GM13977 (cell line): ENCODE results near the gene CFAP47.

Source experiments
- DNase-seq: peaks from one replicate; pipeline ENCODE4 v3.0.0; 2012; ENCODE audit warnings: low spot score
- CTCF ChIP-seq: IDR thresholded peaks from 2 replicates; pipeline ENCODE4 v1.5.1; 2012; ENCODE audit warnings: mild to moderate bottlenecking, control low read depth; ENCODE audit not compliant: insufficient read depth; ENCODE audit errors: extremely low read depth, missing control alignments
- in situ Hi-C: fragments of 300-500 bp; cut with MboI; formaldehyde crosslinking; loops from one replicate; pipeline ENCODE4 v1.12.0; 2022; ENCODE audit warnings: low sequenced_read_pairs, low pct_unique_long_range_greater_than_20kb, mixed read lengths, inconsistent platforms; ENCODE audit not compliant: unreplicated experiment

Gene CFAP47

GRCh38 chrX:36414056-36414455, 494.5 kb downstream of the CFAP47 start:
- no peak for TF ChIP-seq CTCF
- in situ Hi-C loops, result no loop called here
- DNase-seq, result no peak

DNA sequence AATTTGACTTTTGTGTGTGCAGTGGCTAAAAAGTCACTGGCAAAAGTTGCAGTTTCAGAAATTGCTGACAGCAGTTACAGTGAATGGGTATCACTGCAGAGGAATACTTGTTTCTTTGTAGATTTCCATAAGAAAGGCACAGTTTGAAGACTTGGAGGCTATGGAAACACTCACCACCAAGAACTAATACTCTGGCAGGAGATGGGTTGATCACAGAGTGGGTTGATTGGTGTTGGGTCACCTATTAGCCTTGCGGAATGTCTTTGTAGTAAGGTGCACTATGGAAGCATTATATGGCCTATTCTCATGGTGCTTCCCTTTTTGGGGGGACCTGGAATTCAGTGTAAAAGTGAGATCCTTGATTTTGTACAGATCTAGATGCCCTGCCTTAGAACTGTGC, 502.8 kb downstream of the CFAP47 start:
- in situ Hi-C loops, result no loop called here
- DNase-seq, result no peak

DNA sequence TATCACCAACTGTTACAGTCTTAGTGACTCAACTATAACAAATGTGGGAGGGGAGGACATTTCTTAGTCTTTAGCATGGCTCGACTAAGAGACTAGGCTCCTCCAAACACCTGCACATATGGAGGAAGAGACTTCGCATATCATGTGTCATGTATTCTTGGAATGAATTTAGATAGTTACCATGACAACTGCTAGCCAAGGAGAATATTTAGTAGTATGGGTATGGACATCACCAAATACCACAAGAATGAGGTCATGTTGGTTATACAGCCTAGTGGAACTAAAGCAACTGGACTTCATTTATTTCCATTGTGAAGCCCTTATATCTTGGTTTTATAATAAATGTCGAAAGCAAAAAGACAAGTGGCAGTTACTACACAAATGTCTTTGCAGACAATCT, 512.3 kb downstream of the CFAP47 start:
- DNase-seq, result no peak
- TF ChIP-seq CTCF, result no peak
- in situ Hi-C loops, result no loop called here

More for the DNA sequence above, 502.8 kb downstream of the CFAP47 start:
- no peak for TF ChIP-seq CTCF

DNA sequence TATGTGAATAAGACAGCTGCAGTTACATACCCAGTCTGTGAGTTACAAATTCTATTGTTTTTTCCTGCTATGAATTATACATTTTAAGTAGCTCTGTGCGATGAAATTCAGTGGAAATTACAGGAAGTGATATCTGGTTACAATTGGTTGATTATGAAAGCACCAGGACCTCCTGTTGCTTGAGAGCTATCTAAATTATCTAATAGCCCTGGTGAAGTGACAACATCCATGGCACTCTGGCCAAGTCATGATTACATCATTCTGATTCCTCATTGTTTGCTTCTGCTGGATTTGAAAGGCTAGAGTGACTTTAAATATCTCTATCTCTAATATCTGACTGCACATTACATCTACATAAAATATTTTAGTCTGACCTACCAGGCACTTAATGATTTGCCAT, 515.0 kb downstream of the CFAP47 start:
- in situ Hi-C loops, result no loop called here
- no peak for TF ChIP-seq CTCF
- no peak for DNase-seq
